Limb (tissue), 2 donors: ENCODE data around the gene PRUNE2.
A peak's percentile ranks its signal among the peaks of the same experiment; 100 is the strongest.
"Not testable (repeated sequence)": the region's sequence is repeated elsewhere in the genome, so short reads cannot be mapped to it uniquely, and the experiment has no call there.

ENCODE experiments used
- DNase-seq, 2 donors: peaks; one replicate each; pipeline ENCODE4 v3.0.0-alpha.2; 2016; ENCODE audit errors: extremely low spot score in 2 of 2

Gene PRUNE2

DNA sequence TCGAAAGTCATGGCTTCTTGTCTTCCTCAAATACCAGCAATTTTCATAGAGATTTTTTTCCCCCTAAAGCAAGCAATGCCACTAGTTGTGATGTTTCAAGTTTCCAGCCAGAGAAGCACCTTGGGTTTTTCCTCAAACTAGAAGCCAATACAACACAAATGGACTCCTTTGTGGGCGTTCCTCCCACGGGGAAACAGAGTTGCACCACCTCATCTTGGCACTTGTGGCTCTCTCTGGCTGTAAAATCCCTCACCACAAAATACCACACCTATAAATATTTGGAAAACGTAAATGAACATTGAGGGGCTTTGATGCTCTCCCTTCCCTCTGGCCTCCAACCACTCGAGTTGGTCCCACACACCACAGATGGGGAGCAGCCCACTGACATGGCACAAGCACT, 208.8 kb downstream of the PRUNE2 start:
- DNase-seq: no peak

DNA sequence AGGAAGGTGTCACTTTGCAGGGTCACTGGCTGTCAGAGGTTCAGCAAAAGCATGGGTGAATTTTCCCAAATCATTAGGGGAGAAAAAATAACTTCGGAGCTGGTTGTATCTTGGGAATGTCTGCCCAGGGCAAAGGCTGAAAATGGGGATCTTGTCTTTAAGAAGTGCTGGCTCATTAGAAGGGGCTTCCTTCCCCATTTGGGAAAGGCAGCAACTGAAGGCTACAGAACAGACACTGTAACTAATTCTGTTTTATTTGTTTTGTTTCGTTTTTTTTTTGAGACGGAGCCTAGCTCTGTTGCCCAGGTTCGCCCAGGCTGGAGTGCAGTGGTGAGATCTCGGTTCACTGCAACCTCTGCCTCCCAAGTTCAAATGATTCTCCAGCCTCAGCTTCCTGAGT, 212.0 kb downstream of the PRUNE2 start:
- DNase-seq: no peak

- no peak for DNase-seq
Observed at GRCh38 chr9:76692458-76693129, 213.3 kb downstream of the PRUNE2 start.

GRCh38 chr9:76691517-76692313, 214.2 kb downstream of the PRUNE2 start:
- DNase-seq: peak; percentile 40 to 56

- DNase-seq: no peak
Observed at GRCh38 chr9:76690973-76691370, 214.9 kb downstream of the PRUNE2 start.

DNA sequence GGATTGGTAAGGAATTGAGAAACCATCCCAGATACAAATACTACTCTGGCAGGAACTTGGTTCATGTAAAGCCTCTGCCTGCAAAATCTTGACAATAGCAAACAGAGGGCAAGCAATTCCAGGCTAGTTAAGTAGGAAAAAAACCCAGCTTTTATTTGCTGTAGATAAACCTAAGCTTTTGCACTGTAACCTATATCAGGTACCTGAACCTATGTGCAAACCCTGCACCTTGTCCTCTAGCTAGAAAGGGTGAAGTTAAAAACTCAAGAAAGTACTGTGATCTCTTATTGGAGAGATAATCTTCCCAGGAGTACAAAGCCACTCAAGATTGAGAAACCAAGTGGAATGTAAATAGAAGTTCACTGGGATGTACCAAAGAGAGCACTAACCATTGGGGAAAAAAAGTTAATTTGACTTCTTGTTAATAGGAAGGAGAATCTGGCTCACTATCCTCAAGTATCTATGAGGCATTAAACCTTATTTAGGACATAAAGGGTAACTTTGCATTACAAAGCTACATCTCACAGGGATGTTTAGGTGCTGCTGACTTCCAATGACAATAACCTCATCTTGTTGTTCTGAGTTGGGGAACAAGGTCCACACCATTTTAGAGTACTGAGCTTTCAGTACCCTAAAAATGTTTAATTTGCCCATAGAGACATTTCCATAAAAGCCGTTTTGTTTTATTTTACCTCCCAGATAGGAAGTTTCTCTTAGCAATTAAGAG, 215.5 kb downstream of the PRUNE2 start:
- DNase-seq: no peak

GRCh38 chr9:76688471-76689238, 217.3 kb downstream of the PRUNE2 start:
- DNase-seq: no peak

GRCh38 chr9:76687861-76688391, 218.0 kb downstream of the PRUNE2 start:
- DNase-seq: no peak

DNA sequence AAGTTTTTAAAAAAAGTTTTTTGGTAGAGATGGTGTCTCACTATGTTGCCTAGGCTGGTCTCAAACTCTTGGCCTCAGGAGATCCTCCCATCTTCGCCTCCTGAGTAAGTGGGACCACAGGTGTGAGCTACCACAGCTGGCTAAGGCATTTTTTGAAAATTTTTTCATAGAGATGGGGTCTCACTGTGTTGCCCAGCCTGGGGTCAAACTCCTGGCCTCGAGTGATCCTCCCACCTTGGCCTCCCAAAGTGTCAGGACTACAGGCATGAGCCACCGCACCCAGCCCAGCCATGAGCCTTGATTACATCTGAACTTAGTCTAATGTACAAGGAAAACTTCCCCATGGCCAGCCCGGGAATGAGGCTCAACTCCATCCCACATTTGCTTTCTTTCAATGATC, 219.2 kb downstream of the PRUNE2 start:
- DNase-seq: no peak

DNA sequence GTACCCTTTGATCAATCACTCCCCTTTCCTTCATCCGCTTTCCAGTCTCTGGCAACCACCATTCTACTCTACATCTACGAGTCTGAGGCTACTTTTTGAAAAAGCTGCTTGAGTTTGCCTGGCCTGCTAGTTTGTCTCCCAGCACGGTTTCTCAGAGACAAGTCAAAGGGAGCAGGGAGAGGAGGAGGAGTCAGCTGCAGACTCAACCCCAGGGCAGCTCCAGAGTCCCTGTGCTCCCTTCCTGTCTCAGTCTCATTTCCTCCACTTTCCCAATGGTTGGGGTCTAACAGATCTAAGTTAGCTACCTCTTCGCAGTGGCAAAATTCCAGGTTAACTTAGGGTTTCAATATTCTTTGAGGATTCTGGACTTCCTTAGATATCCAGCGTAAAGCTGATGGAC, 221.7 kb downstream of the PRUNE2 start:
- no peak for DNase-seq

DNA sequence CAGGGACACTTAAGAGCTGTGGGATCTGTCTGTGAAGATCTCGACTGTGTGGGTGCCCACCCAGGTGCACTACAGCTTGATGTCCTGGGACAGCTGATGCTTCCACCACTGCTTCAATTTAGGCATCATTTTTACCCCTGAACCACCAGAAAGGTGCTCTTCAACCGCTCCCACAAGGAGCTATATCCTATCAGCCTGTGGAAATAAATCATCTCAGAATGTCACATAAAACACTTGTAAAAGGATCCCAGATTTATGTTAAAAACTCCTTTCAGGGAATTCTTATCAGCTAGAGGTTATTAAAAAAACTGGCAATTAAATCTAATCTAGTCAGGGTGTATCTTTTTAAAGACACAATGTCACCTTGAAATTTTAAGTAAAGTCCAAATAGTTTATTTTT, 224.4 kb downstream of the PRUNE2 start:
- no peak for DNase-seq

DNA sequence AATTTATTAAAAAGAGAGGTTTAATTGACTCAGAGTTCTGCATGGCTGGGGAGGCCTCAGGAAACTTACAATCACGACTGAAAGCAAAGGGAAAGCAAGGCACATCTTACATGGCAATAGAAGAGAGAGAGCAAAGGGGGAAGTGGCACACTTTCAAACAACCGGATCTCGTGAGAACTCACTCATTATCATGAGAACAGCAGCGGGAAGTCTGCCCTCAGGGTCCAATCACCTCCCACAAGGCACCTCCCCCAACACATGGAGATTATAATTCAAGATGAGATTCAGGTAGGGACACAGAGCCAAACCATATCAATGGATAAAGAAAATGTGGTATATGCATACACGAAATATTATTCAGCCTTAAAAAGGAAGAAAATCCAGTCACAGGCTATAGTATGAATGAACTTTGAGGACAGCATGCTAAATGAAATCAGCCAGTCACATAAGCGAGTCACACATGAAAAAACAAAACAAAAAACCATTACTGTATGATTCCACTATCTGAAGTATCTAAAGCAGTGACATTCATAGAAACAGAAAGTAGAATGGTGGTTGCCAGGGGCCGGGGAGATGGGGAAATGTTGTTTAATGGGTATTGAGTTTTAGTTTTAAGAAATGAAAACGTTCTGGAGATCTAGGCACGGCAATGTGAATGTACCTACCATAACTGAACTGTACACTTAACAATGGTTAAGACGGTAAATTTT, 225.0 kb downstream of the PRUNE2 start:
- no peak for DNase-seq

- DNase-seq: no peak
Observed at GRCh38 chr9:76677481-76678055, 228.3 kb downstream of the PRUNE2 start.

DNA sequence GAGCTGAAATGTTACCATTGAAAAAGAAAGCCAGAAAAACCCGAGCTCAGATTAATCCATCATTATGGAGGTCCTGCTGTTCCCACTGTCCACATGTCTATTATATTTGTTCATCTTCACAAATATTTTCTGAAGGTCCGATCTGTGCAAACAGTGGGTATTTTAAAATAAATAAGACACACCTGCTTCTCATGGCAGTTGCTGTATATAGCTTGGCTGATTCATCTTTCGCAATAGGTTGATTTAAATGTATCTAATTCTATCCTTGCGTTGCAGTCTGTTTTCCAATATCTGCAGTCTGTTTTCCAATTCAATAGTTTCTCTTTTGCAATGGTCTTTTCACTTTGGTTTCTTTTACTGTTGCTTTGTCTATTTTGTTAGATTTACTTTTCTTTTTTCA, 229.1 kb downstream of the PRUNE2 start:
- DNase-seq: no peak

GRCh38 chr9:76667521-76667957, 238.4 kb downstream of the PRUNE2 start:
- no peak for DNase-seq

DNA sequence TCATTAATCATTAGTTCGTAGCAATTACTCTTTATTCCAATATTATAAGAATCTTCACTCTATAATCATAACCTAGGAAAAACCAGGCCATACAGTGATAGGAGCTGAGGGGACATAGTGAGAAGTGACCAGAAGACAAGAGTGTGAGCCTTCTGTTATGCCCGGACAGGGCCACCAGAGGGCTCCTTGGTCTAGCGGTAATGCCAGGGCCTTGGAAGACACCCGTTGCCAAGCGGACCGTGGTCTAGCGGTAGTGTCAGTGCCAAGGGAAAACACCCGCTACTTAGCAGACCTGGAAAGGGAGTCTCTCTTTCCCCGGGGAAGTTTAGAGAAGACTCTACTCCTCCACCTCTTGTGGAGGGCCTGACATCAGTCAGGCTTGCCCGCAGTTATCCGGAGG, 239.9 kb downstream of the PRUNE2 start:
- not testable (repeated sequence) for DNase-seq

GRCh38 chr9:76665458-76665857, 240.5 kb downstream of the PRUNE2 start:
- DNase-seq: no peak

GRCh38 chr9:76664120-76664519, 241.8 kb downstream of the PRUNE2 start:
- no peak for DNase-seq

DNA sequence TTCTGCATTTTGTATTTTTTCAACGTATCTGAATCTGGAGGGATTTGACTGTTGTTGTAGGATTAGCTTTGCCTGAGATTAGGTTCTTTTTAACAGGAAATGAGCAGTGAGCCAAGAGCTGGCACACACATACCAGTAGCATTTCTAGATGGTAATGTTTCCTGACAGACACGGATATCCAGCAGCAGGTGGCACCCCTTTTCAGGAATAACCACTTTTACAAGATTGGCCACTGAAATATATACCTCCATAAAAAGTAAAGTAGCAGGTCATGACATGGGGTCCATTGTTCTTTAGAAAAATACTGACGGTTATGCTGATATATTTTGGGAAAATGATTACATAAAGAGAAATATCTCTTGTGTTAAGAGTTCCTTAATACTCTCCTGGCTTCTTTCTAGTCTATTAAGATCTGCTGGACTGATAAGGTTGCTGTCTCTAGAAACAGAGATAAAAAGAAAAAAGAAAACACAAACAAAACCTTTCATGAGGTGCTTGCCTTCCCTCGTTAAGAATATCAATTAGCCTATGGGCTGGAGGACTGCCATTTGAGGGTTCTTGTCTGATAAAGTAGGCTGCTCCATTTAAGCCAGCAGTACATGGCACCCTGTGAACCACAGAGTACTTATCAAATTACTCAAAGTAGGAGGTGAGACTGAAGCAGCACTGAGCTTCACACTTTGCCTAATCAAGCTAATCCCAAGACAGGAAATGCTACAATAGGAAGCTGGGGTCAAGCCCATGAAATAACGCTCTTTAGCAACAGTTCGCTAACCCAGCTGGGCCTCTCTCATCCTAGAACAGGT, 243.2 kb downstream of the PRUNE2 start:
- no peak for DNase-seq
